ENCODE data around the gene PPP1R9B.

The PPP1R9B gene

GRCh38 chr17:50171371-50172071 is 21.0 kb upstream of the PPP1R9B start:
- no peak for DNase-seq

- DNase-seq, result peak; percentile 61
Observed at GRCh38 chr17:50170662-50171370, 20.3 kb upstream of the PPP1R9B start.

DNA sequence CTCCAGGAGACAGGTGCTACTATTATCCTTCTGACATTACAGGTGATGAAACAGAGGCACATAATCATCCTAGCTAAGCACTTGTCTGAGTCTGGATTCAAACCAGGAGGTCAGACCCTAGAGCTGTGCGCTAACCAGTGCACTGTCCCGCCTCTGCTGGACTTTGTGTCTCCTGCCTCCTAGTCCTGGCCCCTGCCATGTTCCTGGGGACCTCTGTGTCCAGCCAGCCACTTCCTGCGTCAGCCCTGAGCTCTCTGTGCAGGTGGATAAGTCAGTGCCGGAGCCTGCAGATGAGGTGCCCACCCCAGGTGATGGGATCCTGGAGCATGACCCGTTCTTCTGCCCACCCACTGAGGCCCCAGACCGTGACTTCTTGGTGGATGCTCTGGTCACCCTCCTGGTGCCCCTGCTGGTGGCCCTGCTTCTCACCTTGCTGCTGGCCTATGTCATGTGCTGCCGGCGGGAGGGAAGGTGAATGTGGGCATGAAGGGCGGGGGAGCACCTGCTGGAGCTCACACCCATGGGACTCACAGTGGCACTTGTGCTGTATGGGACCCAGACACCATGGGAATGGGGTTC is 19.5 kb upstream of the PPP1R9B start:
- DNase-seq, result no peak

DNA sequence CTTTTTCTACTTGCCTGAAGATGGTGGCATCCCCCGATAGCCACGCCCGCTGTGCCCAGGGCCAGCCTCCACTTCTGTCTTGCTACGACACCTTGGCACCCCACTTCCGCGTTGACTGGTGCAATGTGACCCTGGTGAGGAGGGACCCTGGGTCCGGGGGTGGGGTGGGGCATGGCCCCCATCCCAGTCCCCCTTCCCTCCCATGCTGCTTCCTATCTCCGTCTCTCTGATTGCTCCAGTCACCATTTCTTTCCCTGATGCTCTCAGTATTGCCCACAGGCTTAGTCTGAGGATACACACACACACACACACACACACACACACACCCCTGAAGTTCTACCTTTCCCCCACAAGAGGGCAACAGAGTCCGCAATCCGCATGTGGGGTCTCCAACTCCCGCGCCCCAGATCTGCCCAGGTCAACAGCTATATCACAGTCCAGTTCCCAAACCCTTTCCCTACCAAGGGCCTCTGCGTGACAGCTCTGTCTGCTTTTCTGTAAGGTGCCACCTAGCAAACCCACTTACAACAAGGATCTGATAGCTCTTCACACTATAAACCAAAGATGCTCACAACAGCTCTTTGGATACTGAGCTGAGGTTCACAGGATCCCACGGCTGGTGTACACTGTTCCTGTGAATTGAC is 18.8 kb upstream of the PPP1R9B start:
- DNase-seq, result peak; percentile 60

DNA sequence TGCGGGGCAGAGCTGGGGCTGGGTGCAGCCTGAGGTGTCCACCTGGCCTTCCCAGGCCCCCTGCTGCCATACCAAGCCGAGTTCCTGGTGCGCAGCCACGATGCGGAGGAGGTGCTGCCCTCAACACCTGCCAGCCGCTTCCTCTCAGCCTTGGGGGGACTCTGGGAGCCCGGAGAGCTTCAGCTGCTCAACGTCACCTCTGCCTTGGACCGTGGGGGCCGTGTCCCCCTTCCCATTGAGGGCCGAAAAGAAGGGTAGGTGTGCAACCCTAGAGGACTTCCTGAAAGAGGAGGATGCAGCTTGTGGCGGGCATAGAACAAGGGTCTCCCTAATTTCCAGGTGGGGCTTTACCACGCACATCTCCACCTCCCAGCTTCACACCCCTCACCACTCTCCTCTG is 17.8 kb upstream of the PPP1R9B start:
- no peak for DNase-seq

GRCh38 chr17:50167371-50167770 is 16.9 kb upstream of the PPP1R9B start:
- DNase-seq, result no peak

DNA sequence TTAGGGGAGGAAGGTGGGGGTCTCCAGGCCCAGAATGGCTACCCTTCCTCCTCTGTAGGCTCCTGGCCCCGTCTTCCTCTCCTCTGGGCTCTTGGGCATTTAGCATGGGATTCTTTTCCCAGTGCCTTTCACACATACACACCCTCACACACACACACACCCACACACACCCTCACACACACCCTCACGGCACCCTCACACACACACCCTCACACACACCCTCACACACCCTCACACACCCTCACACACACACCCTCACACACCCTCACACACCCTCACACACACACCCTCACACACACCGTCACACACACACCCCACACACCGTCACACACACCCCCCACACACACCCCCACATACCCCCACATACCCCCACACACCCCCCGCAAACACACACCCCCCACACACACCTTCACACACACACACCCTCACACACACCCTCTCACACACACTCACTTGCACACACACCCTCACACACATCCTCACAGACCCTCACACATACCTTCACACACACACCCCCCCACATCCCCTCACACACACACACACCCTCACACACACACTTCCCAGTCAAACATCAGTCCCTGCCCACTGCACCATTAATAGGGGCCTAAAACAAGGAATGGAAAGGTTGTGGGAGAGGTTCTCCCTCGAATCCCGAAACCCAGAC is 16.2 kb upstream of the PPP1R9B start:
- DNase-seq, result no peak

GRCh38 chr17:50165867-50166517 is 15.5 kb upstream of the PPP1R9B start, which contains the start of gene SGCA:
SGCA (plus strand) TSS chr17:50166005; CDS start chr17:50166041, 36 bp downstream.
- DNase-seq, result no peak

DNA sequence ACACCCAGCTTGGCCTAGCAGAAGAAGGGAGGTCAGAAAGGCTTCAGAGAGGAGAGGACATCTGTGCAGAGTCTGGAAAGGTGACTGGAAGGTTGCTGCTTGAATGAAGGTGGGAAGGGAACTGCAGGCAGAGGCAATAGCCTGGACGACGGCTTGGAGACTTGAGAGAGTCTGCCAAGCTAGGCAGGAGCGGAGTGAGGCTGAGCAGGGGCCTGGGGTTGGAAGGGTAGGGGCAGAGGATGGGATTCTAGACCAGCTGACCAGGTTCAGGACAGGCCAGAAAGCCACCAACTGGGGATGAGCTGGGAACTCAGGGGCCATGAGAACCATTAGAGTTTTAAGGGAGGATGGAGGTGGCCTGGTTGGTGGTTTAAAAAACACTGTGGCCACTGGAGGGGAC is 15.0 kb upstream of the PPP1R9B start:
- no peak for DNase-seq

- DNase-seq, result no peak
Observed at GRCh38 chr17:50165066-50165465, 14.6 kb upstream of the PPP1R9B start.

DNA sequence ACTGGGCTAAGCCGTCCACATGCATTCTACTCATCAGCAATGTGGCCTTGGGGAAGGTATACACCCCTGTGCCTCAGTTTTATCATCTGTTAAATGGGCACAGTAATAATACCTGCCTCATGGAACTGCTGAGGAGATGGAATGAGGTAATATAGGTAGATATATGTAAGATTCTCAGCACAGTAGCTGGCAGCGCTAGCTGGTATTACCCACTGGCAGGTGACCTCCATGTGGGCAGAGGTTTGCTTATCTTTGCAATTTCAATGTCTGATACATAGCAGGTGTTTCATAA is 14.2 kb upstream of the PPP1R9B start:
- DNase-seq, result no peak

GRCh38 chr17:50163843-50164696 is 13.6 kb upstream of the PPP1R9B start:
- no peak for DNase-seq

GRCh38 chr17:50162466-50163254 is 12.2 kb upstream of the PPP1R9B start:
- DNase-seq, result no peak

DNA sequence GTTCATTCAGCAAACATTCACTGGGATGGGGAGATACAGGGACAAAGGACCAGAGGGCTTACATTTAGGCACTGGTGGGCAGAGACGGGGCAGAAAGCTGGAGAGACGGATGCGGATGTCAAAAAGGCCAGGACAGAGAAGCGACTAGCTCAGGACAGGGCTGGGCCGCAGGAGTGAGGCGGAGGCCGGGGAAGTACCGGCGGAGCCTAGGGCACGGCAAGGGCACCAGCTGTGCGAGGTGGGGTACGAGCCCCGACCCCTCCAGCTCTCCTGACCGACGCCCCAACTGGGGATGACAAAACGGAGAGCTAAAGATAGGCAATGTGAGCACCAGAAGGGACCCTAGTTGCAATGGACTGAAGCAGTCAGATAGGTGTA is 11.4 kb upstream of the PPP1R9B start:
- no peak for DNase-seq

GRCh38 chr17:50161023-50161910 is 10.8 kb upstream of the PPP1R9B start:
- peak; percentile 97 for DNase-seq

DNA sequence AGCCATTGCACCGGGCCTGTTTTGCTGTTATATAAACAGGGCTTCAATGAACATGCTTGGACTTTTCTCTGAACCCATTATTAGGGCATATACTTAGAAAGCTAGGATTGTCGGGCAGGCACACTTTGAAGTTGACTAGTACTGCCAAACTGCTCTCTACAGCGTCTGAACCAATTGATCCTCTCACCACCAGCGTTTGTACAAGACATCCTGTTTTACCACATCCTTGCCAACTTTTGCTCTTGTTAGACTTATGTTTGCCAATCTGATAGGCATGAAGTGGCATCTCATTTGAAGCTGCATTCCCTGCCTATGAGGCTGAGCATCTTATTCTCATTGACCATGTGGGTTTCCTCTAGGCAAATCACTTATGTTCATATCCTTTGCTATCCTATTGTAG is 7.4 kb upstream of the PPP1R9B start:
- DNase-seq, result no peak

DNA sequence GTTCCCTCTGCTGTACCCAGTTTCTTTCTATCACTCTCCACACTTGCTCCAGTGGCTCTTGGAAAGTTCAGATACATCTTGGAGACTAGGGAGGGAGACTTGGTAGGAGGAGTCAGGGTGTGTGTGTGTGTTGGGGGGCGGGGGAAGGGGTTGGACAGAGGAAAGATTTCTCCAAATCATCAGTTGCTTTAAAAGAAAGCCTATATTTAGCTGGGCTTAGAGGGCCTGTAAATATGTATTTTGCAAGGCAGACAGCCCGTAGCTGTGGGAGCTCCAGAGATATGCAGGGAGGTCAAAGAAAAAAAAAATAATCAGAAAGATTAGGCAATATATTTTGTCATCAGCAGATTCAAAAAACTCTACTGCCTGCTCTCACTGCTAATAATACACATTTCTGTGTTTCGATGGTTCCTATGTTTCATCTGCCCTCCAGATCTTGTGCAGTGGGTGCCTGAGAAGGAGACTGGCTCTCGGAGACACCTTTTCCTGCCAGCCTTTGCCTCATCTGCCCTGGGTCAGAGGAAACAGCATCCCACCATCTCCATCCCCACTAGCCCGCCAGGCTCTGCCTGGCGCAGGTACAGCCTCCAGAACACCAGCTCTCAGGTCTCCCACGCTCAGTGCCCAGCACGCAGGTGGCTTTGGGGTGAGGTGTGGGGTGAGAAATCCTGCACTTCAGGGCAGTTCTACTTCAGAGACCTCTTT is 4.8 kb upstream of the PPP1R9B start:
- DNase-seq, result no peak

DNA sequence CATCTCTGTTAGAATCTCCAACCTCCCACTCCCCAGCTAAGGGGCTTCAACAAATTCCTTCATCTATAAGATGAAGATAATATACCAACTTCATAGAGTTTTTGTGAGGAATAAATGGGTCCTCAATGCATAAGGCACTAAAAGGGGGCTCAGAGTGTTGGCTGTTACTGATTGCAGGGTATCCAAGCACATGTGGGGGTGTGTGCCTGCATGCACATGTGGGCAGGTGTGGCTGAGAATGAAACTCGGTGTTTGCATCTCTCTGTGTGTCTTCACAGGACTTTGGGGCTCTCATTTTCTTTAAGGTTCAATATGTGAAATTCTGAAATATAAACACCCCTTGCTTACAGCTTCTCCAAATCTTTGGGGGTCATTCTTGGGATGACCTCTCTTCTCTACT is 4.1 kb upstream of the PPP1R9B start:
- no peak for DNase-seq

Data from activated CD4-positive, alpha-beta T cell treated with anti-CD3 and anti-CD28 coated beads, Interleukin-2, amount 50 U/mL, for 16 hours (primary cell).